Renal cortex interstitium (tissue), 11 donors: Measurements from ENCODE around the gene C2. TPM values are rescaled to one million over a fixed set of nuclear protein-coding genes. Genes with fewer than 3 reads are reported as not detected.
"Not testable (repeated sequence)": the region's sequence is repeated elsewhere in the genome, so short reads cannot be mapped to it uniquely, and the experiment has no call there.

Source experiments
- DNase-seq, 11 donors: peaks; one replicate each; pipeline ENCODE4 v3.0.0-alpha.2; 2013; ENCODE audit warnings: low read depth in 9 of 11, low spot score in 4 of 11; ENCODE audit errors: extremely low read depth in 1 of 11
- polyA plus RNA-seq, 3 donors: library from polyadenylated mRNA; unstranded; fragments of 120-200 nt; gene quantifications; one replicate each; pipeline ENCODE4 v1.2.1, GENCODE V29; 2013; ENCODE audit not compliant: insufficient read length in 3 of 3

Gene C2
- polyA plus RNA-seq, 3 donors, result 3.0 to 4.2 (median 4.0) TPM

- DNase-seq, result no peak
These were observed 12.2 kb upstream of the C2 start for GRCh38 chr6:31915351-31915750.

GRCh38 chr6:31915756-31916155 lies 11.8 kb upstream of the C2 start:
- no peak for DNase-seq

- DNase-seq, result no peak
These were observed 9.3 kb upstream of the C2 start for GRCh38 chr6:31918069-31918720.

- no peak for DNase-seq
These were observed 7.8 kb upstream of the C2 start for GRCh38 chr6:31919624-31920303.

GRCh38 chr6:31920811-31921210 lies 6.7 kb upstream of the C2 start:
- no peak for DNase-seq

GRCh38 chr6:31922942-31923341 lies 4.6 kb upstream of the C2 start:
- no peak for DNase-seq

- DNase-seq, result no peak
These were observed 550 bp downstream of the C2 start for GRCh38 chr6:31927863-31928671.

GRCh38 chr6:31928672-31928939 lies 1.1 kb downstream of the C2 start:
- DNase-seq, result no peak

- no peak for DNase-seq
These were observed 3.4 kb downstream of the C2 start for GRCh38 chr6:31930962-31931361.

- not testable (repeated sequence) for DNase-seq
These were observed 4.6 kb downstream of the C2 start for GRCh38 chr6:31932137-31932536.

- DNase-seq, result no peak
These were observed 6.0 kb downstream of the C2 start for GRCh38 chr6:31933537-31933936.

GRCh38 chr6:31935021-31935420 lies 7.5 kb downstream of the C2 start:
- DNase-seq, result no peak

GRCh38 chr6:31935823-31936222 lies 8.3 kb downstream of the C2 start:
- no peak for DNase-seq

- no peak for DNase-seq
These were observed 12.7 kb downstream of the C2 start for GRCh38 chr6:31940256-31940664.

GRCh38 chr6:31943742-31944141 lies 16.2 kb downstream of the C2 start:
- DNase-seq, result no peak

- DNase-seq, result no peak
These were observed 17.6 kb downstream of the C2 start for GRCh38 chr6:31945154-31945506.

GRCh38 chr6:31945507-31946369 lies 18.2 kb downstream of the C2 start, which contains the start of gene CFB:
Gene CFB, plus strand, starts transcription at chr6:31946095. Its CDS starts 127 bp downstream, at chr6:31946222.
- DNase-seq, result peak in 1 of 11 donors; percentile 22

GRCh38 chr6:31946370-31946885 lies 18.9 kb downstream of the C2 start:
- no peak for DNase-seq

GRCh38 chr6:31947070-31947675 lies 19.7 kb downstream of the C2 start:
- DNase-seq, result no peak
